ENCODE results near the gene IFT27.

IFT27 gene

GRCh38 chr22:36715647-36716046 lies 60.3 kb downstream of the IFT27 start:
- no peak for DNase-seq

DNA sequence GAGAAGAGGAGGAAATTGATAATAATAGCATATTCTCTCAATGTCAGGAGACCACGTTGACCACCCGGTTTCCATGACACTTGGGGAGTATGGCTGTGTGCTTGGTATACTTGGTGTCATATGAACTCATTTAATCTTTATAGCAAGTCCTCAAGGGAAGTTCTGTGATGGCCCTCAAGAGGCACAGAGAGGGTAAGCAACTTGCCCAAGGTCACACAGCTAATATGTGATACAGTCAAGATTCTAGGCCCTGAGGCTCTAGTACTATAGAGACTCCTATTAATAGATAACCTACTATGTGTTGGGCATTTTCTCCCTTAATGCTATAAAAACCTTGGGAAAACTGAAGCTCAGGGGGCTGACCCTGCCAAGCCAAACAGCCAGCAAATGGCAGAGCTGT lies 61.8 kb downstream of the IFT27 start:
- no peak for DNase-seq

DNA sequence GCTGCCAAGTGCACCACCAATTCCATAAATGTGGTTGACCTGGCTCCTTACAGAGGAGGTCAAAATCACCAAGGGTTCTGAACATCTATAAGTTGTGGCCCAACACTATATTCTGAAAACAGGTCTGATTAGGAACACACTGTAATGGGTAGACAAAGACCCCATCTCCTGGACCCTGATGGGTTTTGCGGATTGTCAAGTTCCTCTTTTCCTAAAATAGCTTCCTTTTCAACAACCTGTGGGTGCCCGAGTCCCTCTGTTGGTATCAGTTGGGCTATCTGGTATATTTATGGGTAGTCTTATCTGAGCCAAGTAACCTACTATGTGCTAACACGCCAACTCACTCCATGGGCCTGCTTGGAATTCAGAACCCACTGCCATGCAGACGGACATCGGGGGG lies 62.5 kb downstream of the IFT27 start:
- no peak for DNase-seq
